ENCODE data around the gene ZNF500.

DNA sequence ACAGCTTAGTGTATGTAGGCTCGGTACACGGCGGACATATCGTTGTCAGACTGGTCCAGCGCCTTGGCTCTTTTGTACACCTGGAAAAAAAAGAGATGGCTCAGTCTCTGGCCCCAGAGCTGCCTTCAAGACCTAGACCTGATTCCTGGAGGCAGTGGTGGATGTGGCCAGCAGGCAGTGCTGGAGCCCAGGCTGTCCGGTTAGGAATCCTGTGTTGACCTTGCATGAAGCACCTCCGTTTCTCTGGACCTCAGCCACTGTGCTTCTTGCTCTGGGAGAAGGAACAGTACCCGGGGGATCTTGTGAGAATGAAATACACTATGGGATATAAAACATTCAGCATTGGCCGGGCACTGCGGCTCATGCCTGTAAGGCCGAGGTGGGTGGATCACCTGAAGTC lies 38.3 kb upstream of the ZNF500 start:
- TF ChIP-seq YY1 (IDR thresholded peaks at IDR 0.05; ENCODE audit: low read depth) (no peak), ZBTB7A (IDR thresholded peaks at IDR 0.05; ENCODE audit: low read depth) (no peak), RAD21 (IDR thresholded peaks at IDR 0.05; ENCODE audit: low read depth) (no peak), FOXM1 (IDR thresholded peaks at IDR 0.05; ENCODE audit: borderline replicate concordance, low read depth) (no peak), CREB1 (IDR thresholded peaks at IDR 0.05; ENCODE audit: low read depth) (no peak), TAF1 (IDR thresholded peaks at IDR 0.05; ENCODE audit: low read depth) (no peak)
- TF ChIP-seq, protein P1, sequence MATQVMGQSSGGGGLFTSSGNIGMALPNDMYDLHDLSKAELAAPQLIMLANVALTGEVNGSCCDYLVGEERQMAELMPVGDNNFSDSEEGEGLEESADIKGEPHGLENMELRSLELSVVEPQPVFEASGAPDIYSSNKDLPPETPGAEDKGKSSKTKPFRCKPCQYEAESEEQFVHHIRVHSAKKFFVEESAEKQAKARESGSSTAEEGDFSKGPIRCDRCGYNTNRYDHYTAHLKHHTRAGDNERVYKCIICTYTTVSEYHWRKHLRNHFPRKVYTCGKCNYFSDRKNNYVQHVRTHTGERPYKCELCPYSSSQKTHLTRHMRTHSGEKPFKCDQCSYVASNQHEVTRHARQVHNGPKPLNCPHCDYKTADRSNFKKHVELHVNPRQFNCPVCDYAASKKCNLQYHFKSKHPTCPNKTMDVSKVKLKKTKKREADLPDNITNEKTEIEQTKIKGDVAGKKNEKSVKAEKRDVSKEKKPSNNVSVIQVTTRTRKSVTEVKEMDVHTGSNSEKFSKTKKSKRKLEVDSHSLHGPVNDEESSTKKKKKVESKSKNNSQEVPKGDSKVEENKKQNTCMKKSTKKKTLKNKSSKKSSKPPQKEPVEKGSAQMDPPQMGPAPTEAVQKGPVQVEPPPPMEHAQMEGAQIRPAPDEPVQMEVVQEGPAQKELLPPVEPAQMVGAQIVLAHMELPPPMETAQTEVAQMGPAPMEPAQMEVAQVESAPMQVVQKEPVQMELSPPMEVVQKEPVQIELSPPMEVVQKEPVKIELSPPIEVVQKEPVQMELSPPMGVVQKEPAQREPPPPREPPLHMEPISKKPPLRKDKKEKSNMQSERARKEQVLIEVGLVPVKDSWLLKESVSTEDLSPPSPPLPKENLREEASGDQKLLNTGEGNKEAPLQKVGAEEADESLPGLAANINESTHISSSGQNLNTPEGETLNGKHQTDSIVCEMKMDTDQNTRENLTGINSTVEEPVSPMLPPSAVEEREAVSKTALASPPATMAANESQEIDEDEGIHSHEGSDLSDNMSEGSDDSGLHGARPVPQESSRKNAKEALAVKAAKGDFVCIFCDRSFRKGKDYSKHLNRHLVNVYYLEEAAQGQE (IDR thresholded peaks at IDR 0.05; ENCODE audit: low read depth): no peak
- TF ChIP-seq, protein P2, sequence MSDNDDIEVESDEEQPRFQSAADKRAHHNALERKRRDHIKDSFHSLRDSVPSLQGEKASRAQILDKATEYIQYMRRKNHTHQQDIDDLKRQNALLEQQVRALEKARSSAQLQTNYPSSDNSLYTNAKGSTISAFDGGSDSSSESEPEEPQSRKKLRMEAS (IDR thresholded peaks at IDR 0.05): no peak

All from Ishikawa (cell line).